Brain microvascular endothelial cell (primary cell): ENCODE results near the gene SPRED3.

Experiments used
- DNase-seq: peaks from one replicate; pipeline ENCODE4 v3.0.0-alpha.2; 2020
- H3K27ac ChIP-seq: fragments of 250-450 bp; sonication (Bioruptor Pico); 2 replicates; pipeline ENCODE4 v1.5.1; 2020; ENCODE audit warnings: mild to moderate bottlenecking, moderate library complexity
- H3K27me3 ChIP-seq: fragments of 250-450 bp; sonication (Bioruptor Pico); replicated peaks from 2 replicates; pipeline ENCODE4 v1.5.1; 2020; ENCODE audit warnings: mild to moderate bottlenecking
- H3K36me3 ChIP-seq: fragments of 250-450 bp; sonication (Bioruptor Pico); replicated peaks from 2 replicates; pipeline ENCODE4 v1.5.1; 2020; ENCODE audit warnings: mild to moderate bottlenecking
- H3K4me3 ChIP-seq: 2 replicates; pipeline ENCODE4 v1.5.1; 2011; ENCODE audit warnings: low read depth, mild to moderate bottlenecking, control low read depth, low read length, moderate library complexity
- in situ Hi-C: cut with HindIII; loops from 2 replicates; pipeline ENCODE4 v1.10.0; 2017; ENCODE audit warnings: low sequenced_read_pairs, low pct_ligation_motif_present
- TF ChIP-seq, protein P1 (sequence below): IDR thresholded peaks from 2 replicates; pipeline ENCODE4 v1.5.1; 2011; ENCODE audit warnings: low read depth, mild to moderate bottlenecking, moderate library complexity, low read length, control low read depth, inconsistent platforms; ENCODE audit errors: missing control alignments

The SPRED3 gene

DNA sequence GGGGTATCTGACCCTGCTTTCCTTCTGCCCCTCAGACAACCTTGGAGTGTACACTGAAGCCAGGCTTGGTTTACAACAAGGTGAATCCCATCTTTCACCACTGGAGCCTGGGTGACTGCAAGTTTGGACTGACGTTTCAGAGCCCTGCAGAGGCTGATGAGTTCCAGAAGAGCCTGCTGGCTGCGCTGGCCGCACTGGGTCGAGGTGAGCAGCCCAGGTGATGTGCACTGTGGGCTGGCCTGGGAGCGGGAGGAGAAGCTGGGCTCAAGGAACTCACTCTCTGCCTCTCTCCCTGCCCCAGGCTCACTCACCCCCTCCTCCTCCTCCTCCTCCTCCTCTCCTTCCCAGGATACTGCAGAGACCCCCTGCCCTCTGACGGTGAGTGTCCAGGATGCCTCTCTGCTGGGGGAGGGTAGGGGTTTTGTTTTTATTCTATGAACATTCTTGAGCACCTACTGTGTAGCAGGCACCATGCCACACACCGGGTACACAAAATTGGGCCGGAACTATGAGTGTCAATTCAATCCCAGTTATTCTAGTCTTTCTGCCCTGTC is 3.5 kb downstream of the SPRED3 start:
- TF ChIP-seq, protein P1, sequence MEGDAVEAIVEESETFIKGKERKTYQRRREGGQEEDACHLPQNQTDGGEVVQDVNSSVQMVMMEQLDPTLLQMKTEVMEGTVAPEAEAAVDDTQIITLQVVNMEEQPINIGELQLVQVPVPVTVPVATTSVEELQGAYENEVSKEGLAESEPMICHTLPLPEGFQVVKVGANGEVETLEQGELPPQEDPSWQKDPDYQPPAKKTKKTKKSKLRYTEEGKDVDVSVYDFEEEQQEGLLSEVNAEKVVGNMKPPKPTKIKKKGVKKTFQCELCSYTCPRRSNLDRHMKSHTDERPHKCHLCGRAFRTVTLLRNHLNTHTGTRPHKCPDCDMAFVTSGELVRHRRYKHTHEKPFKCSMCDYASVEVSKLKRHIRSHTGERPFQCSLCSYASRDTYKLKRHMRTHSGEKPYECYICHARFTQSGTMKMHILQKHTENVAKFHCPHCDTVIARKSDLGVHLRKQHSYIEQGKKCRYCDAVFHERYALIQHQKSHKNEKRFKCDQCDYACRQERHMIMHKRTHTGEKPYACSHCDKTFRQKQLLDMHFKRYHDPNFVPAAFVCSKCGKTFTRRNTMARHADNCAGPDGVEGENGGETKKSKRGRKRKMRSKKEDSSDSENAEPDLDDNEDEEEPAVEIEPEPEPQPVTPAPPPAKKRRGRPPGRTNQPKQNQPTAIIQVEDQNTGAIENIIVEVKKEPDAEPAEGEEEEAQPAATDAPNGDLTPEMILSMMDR = no peak
- H3K4me3 ChIP-seq = no peak overlapping the region
- no peak overlapping the region for H3K27ac ChIP-seq
- H3K27me3 ChIP-seq = no peaks in the 10 kb centered on the region
- peaks cover 13% of the 10 kb centered on the region for H3K36me3 ChIP-seq
- DNase-seq = no peak
- in situ Hi-C loops = no loop called here

DNA sequence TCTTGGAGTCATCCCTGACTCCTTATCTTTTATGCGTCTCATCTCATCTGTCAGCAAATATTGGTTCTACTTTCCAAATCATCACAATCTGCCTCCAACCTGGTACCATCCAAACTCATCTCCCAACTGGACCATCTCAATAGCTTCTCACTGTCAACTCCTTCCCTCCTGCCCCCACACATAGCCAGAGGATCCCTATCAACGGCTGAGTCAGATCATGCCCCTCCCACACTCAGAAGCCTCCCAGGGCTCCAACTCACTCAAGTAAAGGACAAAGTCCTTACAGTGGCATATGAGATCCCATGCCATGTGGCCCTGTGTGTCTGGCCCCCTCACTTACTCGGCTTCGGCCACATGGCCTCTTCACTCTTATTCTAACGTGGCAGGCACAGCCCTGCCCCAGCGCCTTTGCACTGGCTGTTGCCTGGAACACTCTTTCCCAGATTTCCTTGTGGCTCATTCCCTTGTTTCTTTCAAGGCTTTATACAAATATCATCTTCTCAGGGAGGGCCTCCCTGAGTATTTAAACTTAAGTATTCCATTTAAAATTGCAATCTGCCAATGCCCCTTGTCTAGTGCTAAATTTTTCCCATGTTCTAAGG is 4.3 kb downstream of the SPRED3 start:
- peak; percentile 69 for DNase-seq
- in situ Hi-C loops = no loop called here
- peaks cover 13% of the 10 kb centered on the region for H3K36me3 ChIP-seq
- no peak overlapping the region for H3K27ac ChIP-seq
- TF ChIP-seq, protein P1 = no peak
- no peak overlapping the region for H3K4me3 ChIP-seq
- no peaks in the 10 kb centered on the region for H3K27me3 ChIP-seq

DNA sequence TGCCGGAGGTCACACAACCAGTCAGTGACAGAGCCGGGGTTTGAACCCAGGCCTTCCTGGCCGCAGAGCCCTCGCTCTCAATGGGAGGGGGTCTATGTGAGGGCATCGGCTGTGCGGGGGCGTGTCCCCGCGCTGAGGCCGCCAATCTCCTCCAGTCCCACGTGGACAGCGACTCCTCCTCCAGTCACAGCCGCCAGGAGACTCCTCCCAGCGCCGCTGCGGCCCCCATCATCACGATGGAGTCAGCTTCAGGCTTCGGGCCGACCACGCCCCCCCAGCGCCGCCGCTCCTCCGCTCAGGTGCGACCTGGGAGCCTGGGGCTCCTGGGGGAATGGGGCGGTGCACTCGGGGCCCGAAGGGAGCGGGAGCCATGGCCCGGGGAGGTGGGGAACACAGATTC is 6.0 kb downstream of the SPRED3 start:
- Histone ChIP-seq H3K36me3 (peaks cover 13% of the 10 kb centered on the region), H3K4me3 (peak overlapping the region; percentile 12), H3K27ac (no peak overlapping the region), H3K27me3 (no peaks in the 10 kb centered on the region)
- TF ChIP-seq, protein P1 = no peak
- in situ Hi-C loops = no loop called here
- DNase-seq = peak; percentile 25

DNA sequence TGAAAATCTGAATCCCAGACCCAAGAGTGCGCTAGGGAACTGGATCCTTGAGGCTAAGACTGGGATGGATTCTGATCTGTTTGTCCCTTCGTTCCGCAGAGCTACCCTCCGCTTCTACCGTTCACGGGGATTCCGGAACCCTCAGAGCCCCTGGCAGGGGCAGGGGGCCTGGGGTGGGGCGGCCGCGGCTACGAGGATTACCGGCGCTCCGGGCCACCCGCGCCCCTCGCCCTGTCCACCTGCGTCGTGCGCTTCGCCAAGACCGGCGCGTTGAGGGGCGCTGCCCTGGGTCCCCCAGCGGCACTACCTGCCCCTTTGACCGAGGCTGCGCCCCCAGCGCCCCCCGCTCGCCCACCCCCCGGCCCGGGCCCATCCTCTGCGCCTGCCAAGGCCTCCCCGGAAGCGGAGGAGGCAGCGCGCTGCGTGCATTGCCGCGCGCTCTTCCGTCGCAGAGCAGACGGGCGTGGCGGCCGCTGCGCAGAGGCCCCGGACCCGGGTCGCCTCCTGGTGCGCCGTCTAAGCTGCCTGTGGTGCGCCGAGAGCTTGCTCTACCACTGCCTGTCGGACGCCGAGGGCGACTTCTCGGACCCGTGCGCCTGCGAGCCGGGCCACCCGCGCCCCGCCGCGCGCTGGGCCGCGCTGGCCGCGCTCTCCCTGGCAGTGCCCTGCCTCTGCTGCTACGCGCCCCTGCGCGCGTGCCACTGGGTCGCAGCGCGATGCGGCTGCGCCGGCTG is 7.1 kb downstream of the SPRED3 start:
- no peak for DNase-seq
- Histone ChIP-seq H3K27ac (no peak overlapping the region), H3K36me3 (peaks cover 13% of the 10 kb centered on the region), H3K4me3 (no peak overlapping the region), H3K27me3 (no peaks in the 10 kb centered on the region)
- in situ Hi-C loops = no loop called here
- TF ChIP-seq, protein P1 = no peak

DNA sequence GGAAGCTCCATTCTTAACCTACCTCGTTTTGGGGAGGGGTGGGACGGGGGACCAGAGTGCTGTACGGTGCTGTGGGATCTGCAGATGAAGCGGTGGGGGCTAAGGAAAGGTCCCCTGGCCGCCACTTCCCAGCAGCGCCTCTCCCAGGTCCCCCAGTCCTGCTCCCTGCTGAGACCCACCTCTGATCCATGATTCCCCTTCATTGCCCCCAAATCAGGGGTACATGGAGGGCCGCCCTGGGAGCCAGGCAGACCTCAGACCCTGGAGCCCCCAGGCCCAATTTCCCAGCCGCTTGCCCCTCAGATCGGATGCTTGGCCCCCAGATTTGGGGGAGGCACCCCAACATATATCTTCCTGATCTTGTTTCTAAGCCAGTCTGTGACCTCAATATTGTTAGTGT is 10.6 kb downstream of the SPRED3 start:
- H3K4me3 ChIP-seq = no peak overlapping the region
- TF ChIP-seq, protein P1 = no peak
- no peak for DNase-seq
- peaks cover 4% of the 10 kb centered on the region for H3K36me3 ChIP-seq
- in situ Hi-C loops = no loop called here
- H3K27ac ChIP-seq = no peak overlapping the region
- H3K27me3 ChIP-seq = no peaks in the 10 kb centered on the region
